Prostate gland (tissue), 2 donors: ENCODE data around the gene GNG4.

ENCODE experiments used
- CTCF ChIP-seq, 4 experiments: fragments of 200-600 bp in 2 of 4; fragments of 450-650 bp in 2 of 4; sonication (generic) in 2 of 4; IDR thresholded peaks; 1 replicate in 3 of 4; 2 replicates in 1 of 4; pipeline ENCODE4 v1.5.1; 2016 to 2019; ENCODE audit warnings: antibody characterized with exemption in 4 of 4, mild to moderate bottlenecking in 2 of 4, moderate library complexity in 2 of 4
- POLR2A ChIP-seq: fragments of 450-650 bp; IDR thresholded peaks from one replicate; pipeline ENCODE4 v1.6.1; 2016; ENCODE audit warnings: antibody characterized with exemption, mild to moderate bottlenecking
- POLR2AphosphoS5 ChIP-seq: sonication (generic); formaldehyde crosslinking; IDR thresholded peaks from one replicate; pipeline ENCODE4 v1.6.1; 2017; ENCODE audit warnings: antibody characterized with exemption

- TF ChIP-seq CTCF (IDR thresholded peaks at IDR 0.05) (no peak), POLR2AphosphoS5 (no peak), POLR2A (no peak)
These were observed 61.4 kb downstream of the GNG4 start for GRCh38 chr1:235588156-235588555.
